GM18867 (cell line): Measurements from ENCODE around the gene C17orf67.
A peak's percentile ranks its signal among the peaks of the same experiment; 100 is the strongest.
"Not testable (repeated sequence)": the region's sequence is repeated elsewhere in the genome, so short reads cannot be mapped to it uniquely, and the experiment has no call there.

Experiments used
- ATAC-seq: cut with Tn5 transposase; IDR thresholded peaks from one replicate; pipeline ENCODE4 v1.9.1; 2021; ENCODE audit warnings: mild to moderate bottlenecking, moderate library complexity; ENCODE audit not compliant: unreplicated experiment

The C17orf67 gene

GRCh38 chr17:56779322-56779721, 54.4 kb downstream of the C17orf67 start:
- no peak for ATAC-seq

- no peak for ATAC-seq
Measured at GRCh38 chr17:56778898-56779297, 54.8 kb downstream of the C17orf67 start.

GRCh38 chr17:56777859-56778258, 55.9 kb downstream of the C17orf67 start:
- no peak for ATAC-seq

- ATAC-seq: no peak
Measured at GRCh38 chr17:56774650-56775049, 59.1 kb downstream of the C17orf67 start.

GRCh38 chr17:56773124-56773523, 60.6 kb downstream of the C17orf67 start:
- ATAC-seq: no peak

- ATAC-seq: no peak
Measured at GRCh38 chr17:56772442-56772841, 61.3 kb downstream of the C17orf67 start.

- ATAC-seq: no peak
Measured at GRCh38 chr17:56771975-56772374, 61.7 kb downstream of the C17orf67 start.

GRCh38 chr17:56771563-56771962, 62.2 kb downstream of the C17orf67 start:
- ATAC-seq: no peak

GRCh38 chr17:56770427-56770826, 63.3 kb downstream of the C17orf67 start:
- ATAC-seq: no peak

GRCh38 chr17:56765449-56765848, 68.3 kb downstream of the C17orf67 start:
- ATAC-seq: peak; percentile 59

GRCh38 chr17:56762988-56763387, 70.7 kb downstream of the C17orf67 start:
- no peak for ATAC-seq

GRCh38 chr17:56762144-56762543, 71.6 kb downstream of the C17orf67 start:
- no peak for ATAC-seq

- ATAC-seq: no peak
Measured at GRCh38 chr17:56761387-56761786, 72.3 kb downstream of the C17orf67 start.

- ATAC-seq: not testable (repeated sequence)
Measured at GRCh38 chr17:56757611-56758010, 76.1 kb downstream of the C17orf67 start.

GRCh38 chr17:56756536-56756935, 77.2 kb downstream of the C17orf67 start:
- ATAC-seq: no peak

GRCh38 chr17:56755310-56755709, 78.4 kb downstream of the C17orf67 start:
- no peak for ATAC-seq

GRCh38 chr17:56754523-56755208, 79.1 kb downstream of the C17orf67 start:
- no peak for ATAC-seq

GRCh38 chr17:56752263-56752836, 81.4 kb downstream of the C17orf67 start:
- ATAC-seq: no peak

- no peak for ATAC-seq
Measured at GRCh38 chr17:56751145-56751738, 82.5 kb downstream of the C17orf67 start.

- no peak for ATAC-seq
Measured at GRCh38 chr17:56744721-56745120, 89.0 kb downstream of the C17orf67 start.

GRCh38 chr17:56742601-56743000, 91.1 kb downstream of the C17orf67 start:
- ATAC-seq: no peak
